CD4-positive, alpha-beta T cell treated with Interleukin-10 for 1 hour (primary cell): ENCODE results near the gene RGCC.
"Not testable (repeated sequence)": the region's sequence is repeated elsewhere in the genome, so short reads cannot be mapped to it uniquely, and the experiment has no call there.

Experiments
- DNase-seq: peaks from one replicate; pipeline ENCODE4 v3.0.0-alpha.2; 2020

RGCC gene

GRCh38 chr13:41456768-41457588, at the start of gene RGCC:
RGCC (plus strand) TSS chr13:41457550; CDS start chr13:41457708, 158 bp downstream.
- DNase-seq, result peak; percentile 97

GRCh38 chr13:41408121-41408520, 49.2 kb upstream of the RGCC start:
- DNase-seq, result no peak

GRCh38 chr13:41408746-41409145, 48.6 kb upstream of the RGCC start:
- no peak for DNase-seq

- DNase-seq, result no peak
These were observed 47.7 kb upstream of the RGCC start for GRCh38 chr13:41409611-41410010.

GRCh38 chr13:41411060-41411459, 46.3 kb upstream of the RGCC start:
- no peak for DNase-seq

GRCh38 chr13:41411522-41411921, 45.8 kb upstream of the RGCC start:
- peak; percentile 54 for DNase-seq

- no peak for DNase-seq
These were observed 43.5 kb upstream of the RGCC start for GRCh38 chr13:41413872-41414271.

GRCh38 chr13:41416276-41416675, 41.1 kb upstream of the RGCC start:
- DNase-seq, result no peak

- no peak for DNase-seq
These were observed 39.3 kb upstream of the RGCC start for GRCh38 chr13:41418027-41418426.

- no peak for DNase-seq
These were observed 38.6 kb upstream of the RGCC start for GRCh38 chr13:41418731-41419130.

GRCh38 chr13:41419206-41419605, 38.1 kb upstream of the RGCC start:
- no peak for DNase-seq

GRCh38 chr13:41420146-41420545, 37.2 kb upstream of the RGCC start:
- DNase-seq, result no peak

GRCh38 chr13:41421330-41421729, 36.0 kb upstream of the RGCC start:
- not testable (repeated sequence) for DNase-seq

- not testable (repeated sequence) for DNase-seq
These were observed 35.4 kb upstream of the RGCC start for GRCh38 chr13:41421983-41422382.

- DNase-seq, result not testable (repeated sequence)
These were observed 34.1 kb upstream of the RGCC start for GRCh38 chr13:41423259-41423658.

- not testable (repeated sequence) for DNase-seq
These were observed 32.7 kb upstream of the RGCC start for GRCh38 chr13:41424675-41425074.

- DNase-seq, result no peak
These were observed 31.3 kb upstream of the RGCC start for GRCh38 chr13:41426047-41426446.

GRCh38 chr13:41427666-41428065, 29.7 kb upstream of the RGCC start:
- DNase-seq, result no peak

- DNase-seq, result peak; percentile 44
These were observed 29.2 kb upstream of the RGCC start for GRCh38 chr13:41428155-41428554.

GRCh38 chr13:41434030-41434429, 23.3 kb upstream of the RGCC start:
- DNase-seq, result not testable (repeated sequence)

- no peak for DNase-seq
These were observed 22.4 kb upstream of the RGCC start for GRCh38 chr13:41434831-41435520.

GRCh38 chr13:41443969-41444368, 13.4 kb upstream of the RGCC start:
- no peak for DNase-seq

- DNase-seq, result no peak
These were observed 4.9 kb upstream of the RGCC start for GRCh38 chr13:41452462-41452861.

- DNase-seq, result no peak
These were observed 3.7 kb upstream of the RGCC start for GRCh38 chr13:41453620-41454019.
